ENCODE measurements around the gene UBALD1.
"Not testable (repeated sequence)": the region's sequence is repeated elsewhere in the genome, so short reads cannot be mapped to it uniquely, and the experiment has no call there.

UBALD1 gene

DNA sequence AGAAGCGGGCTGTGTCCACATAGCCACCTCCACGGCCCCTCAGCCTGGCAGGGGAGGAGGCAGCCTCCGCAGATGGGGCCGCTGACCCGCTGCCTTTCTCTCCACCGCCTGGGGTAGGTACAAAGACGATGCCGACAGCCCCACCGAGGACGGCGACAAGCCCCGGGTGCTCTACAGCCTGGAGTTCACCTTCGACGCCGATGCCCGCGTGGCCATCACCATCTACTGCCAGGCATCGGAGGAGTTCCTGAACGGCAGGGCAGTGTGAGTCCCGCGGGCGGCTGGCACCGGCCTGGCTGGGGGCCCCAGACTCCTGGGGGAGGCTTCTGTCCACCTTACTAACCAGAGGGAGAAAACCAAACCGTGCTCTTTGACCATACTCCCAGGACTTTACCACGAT lies 37.9 kb upstream of the UBALD1 start:
- no peaks in the 10 kb centered on the region for H3K27me3 Mint-ChIP-seq
- H3K27ac Mint-ChIP-seq: no peak overlapping the region

GRCh38 chr16:4651827-4652226 lies 37.1 kb upstream of the UBALD1 start:
- DNase-seq: peak; percentile 71
- peak overlapping the region; percentile 62 for H3K27ac Mint-ChIP-seq
- H3K4me3 Mint-ChIP-seq: peak overlapping the region; percentile 70 to 72
- peaks cover 28 to 44% of the 10 kb centered on the region in 2 donors for H3K4me1 Mint-ChIP-seq
- H3K9me3 Mint-ChIP-seq: no peaks in the 10 kb centered on the region
- H3K27me3 Mint-ChIP-seq: no peaks in the 10 kb centered on the region
- peak; percentile 85 to 87 for ATAC-seq (replicated peaks)
- peaks cover 48 to 67% of the 10 kb centered on the region in 2 donors for H3K36me3 Mint-ChIP-seq

More for the DNA sequence above, 37.9 kb upstream of the UBALD1 start:
- Mint-ChIP-seq H3K9me3 (no peaks in the 10 kb centered on the region), H3K36me3 (peaks cover 48 to 70% of the 10 kb centered on the region in 2 donors), H3K4me3 (peak overlapping the region in 1 of 2 donors; percentile 70), H3K4me1 (peaks cover 28 to 44% of the 10 kb centered on the region in 2 donors)
- no peak for ATAC-seq (replicated peaks)
- no peak for DNase-seq

DNA sequence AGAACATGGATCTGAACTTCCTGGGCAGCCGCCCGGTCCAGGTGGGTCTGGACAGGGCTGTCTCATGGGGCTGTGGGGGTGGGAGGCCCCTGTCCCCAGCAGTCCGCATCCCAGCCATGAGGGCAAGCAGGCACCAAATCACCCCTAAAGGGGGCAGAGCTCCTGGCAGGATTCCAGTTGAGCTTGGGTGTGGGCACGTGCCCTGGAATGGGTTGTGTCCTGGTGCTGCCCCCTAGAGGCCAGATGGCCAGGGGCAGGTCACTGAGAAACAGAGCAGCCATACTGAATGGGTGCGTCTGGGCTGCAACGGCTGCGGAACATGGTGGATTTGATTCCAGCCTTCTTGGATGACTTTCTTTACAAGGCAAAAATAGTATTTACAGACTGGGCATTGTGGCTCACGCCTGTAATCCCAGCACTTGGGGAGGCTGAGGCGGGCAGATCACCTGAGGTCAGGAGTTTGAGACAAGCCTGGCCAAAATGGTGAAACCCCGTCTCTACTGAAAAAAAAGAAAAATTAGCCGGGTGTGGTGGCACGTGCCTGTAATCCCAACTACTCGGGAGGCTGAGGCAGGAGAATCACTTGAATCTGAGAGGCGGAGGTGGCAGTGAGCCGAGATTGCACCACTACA lies 35.9 kb upstream of the UBALD1 start:
- H3K27me3 Mint-ChIP-seq, H3K9me3 Mint-ChIP-seq: not testable (repeated sequence)
- Mint-ChIP-seq H3K4me1 (peaks cover 30 to 44% of the 10 kb centered on the region in 2 donors), H3K27ac (peak overlapping the region; percentile 81), H3K36me3 (peaks cover 42 to 60% of the 10 kb centered on the region in 2 donors), H3K4me3 (peak overlapping the region; percentile 50 to 56)
- peak; percentile 35 for DNase-seq
- peak; percentile 33 to 44 for ATAC-seq (replicated peaks)

DNA sequence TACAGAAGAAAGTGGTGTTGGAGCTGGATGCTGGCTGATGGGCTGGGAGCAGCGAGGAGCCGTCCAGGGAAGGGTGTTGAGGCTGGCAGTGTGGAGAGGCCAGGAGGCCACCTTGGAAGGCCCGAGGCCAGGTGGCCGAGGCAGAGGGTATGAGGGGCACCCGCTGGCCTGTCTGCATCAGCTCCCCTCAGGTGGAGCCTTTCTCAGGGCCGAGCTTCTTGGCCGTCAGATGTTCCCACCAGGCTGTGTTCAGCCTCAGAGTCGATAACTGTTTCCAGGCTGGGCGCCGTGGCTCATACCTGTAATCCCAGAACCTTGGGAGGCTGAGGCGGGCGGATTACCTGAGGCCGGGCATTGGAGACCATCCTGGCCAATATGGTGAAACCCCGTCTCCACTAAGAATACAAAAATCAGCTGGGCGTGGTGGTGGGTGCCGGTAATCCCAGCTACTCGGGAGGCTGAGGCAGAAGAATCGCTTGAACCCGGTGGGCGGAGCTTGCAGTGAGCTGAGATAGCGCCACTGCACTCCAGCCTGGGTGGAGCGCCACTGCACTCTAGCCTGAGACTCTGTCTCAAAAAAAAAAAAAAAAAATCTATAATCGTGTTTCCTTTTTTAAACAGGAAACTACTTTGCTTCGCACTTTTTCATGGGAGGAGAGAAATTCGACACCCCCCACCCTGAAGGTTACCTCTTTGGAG lies 35.2 kb upstream of the UBALD1 start:
- peaks cover 47 to 61% of the 10 kb centered on the region in 2 donors for H3K36me3 Mint-ChIP-seq
- DNase-seq (no peak), ATAC-seq (replicated peaks) (no peak)
- H3K4me3 Mint-ChIP-seq: peak overlapping the region in 1 of 2 donors; percentile 53
- H3K27me3 Mint-ChIP-seq: no peaks in the 10 kb centered on the region
- peaks cover 34 to 44% of the 10 kb centered on the region in 2 donors for H3K4me1 Mint-ChIP-seq
- peak overlapping the region; percentile 81 for H3K27ac Mint-ChIP-seq
- H3K9me3 Mint-ChIP-seq: no peaks in the 10 kb centered on the region

DNA sequence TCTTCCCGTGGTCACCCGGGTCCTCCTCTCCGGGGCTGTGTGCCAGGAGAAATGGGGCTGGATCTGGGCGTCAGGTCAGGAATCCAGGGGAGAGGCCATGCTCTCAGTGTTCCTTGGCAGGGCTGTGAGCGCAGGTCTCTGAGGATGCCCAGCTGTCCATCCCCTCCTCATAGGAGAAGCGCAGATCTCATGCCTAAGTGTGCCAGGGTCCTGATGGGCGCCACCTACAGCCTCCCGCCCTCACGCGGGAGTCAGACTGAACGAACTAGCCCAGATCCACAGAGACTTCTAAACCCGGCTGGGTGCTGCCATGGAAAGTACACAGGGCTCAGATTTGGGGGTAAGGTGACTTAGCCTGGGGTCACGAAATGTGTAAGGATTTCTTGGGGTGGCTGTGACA lies 34.2 kb upstream of the UBALD1 start:
- H3K4me3 Mint-ChIP-seq: peak overlapping the region; percentile 45 to 48
- H3K9me3 Mint-ChIP-seq: no peaks in the 10 kb centered on the region
- H3K36me3 Mint-ChIP-seq: peaks cover 46 to 53% of the 10 kb centered on the region in 2 donors
- peaks cover 34 to 44% of the 10 kb centered on the region in 2 donors for H3K4me1 Mint-ChIP-seq
- no peak for DNase-seq
- no peak for ATAC-seq (replicated peaks)
- no peaks in the 10 kb centered on the region for H3K27me3 Mint-ChIP-seq
- peak overlapping the region; percentile 89 for H3K27ac Mint-ChIP-seq

DNA sequence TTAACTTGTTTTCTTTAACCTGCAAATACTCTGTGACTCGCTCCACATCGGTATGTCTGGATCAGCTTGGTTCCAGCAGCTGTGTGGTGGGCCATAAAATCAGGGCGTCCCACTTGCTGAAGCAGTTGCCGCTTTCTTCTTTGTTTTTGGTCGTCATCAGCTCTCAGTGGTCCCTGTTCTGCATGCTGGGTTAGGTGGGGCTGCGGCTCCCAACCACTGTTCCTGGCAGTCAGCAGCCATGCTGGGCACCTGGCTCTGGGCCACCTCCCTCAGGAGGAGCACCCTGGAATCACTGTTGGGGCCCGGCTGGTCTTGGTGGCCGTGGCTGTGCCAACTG lies 32.9 kb upstream of the UBALD1 start:
- H3K4me3 Mint-ChIP-seq: no peak overlapping the region
- no peak overlapping the region for H3K27ac Mint-ChIP-seq
- DNase-seq: no peak
- H3K36me3 Mint-ChIP-seq: peaks cover 39 to 45% of the 10 kb centered on the region in 2 donors
- no peaks in the 10 kb centered on the region for H3K27me3 Mint-ChIP-seq
- H3K9me3 Mint-ChIP-seq: no peaks in the 10 kb centered on the region
- ATAC-seq (replicated peaks): no peak
- peaks cover 32 to 37% of the 10 kb centered on the region in 2 donors for H3K4me1 Mint-ChIP-seq

GRCh38 chr16:4646773-4647643 lies 32.3 kb upstream of the UBALD1 start:
- Mint-ChIP-seq H3K4me1 (peaks cover 30 to 35% of the 10 kb centered on the region in 2 donors), H3K27me3 (no peaks in the 10 kb centered on the region), H3K9me3 (no peaks in the 10 kb centered on the region), H3K4me3 (no peak overlapping the region), H3K36me3 (peaks cover 39 to 42% of the 10 kb centered on the region in 2 donors), H3K27ac (no peak overlapping the region)
- DNase-seq (no peak), ATAC-seq (replicated peaks) (no peak)

- peaks cover 24 to 38% of the 10 kb centered on the region in 2 donors for H3K4me1 Mint-ChIP-seq
- H3K4me3 Mint-ChIP-seq: no peak overlapping the region
- peak in 1 of 2 donors; percentile 61 for ATAC-seq (replicated peaks)
- H3K9me3 Mint-ChIP-seq: no peaks in the 10 kb centered on the region
- H3K36me3 Mint-ChIP-seq: peaks cover 22 to 28% of the 10 kb centered on the region in 2 donors
- no peaks in the 10 kb centered on the region for H3K27me3 Mint-ChIP-seq
- H3K27ac Mint-ChIP-seq: no peak overlapping the region
- no peak for DNase-seq
These were observed 27.2 kb upstream of the UBALD1 start for GRCh38 chr16:4641895-4642294.

DNA sequence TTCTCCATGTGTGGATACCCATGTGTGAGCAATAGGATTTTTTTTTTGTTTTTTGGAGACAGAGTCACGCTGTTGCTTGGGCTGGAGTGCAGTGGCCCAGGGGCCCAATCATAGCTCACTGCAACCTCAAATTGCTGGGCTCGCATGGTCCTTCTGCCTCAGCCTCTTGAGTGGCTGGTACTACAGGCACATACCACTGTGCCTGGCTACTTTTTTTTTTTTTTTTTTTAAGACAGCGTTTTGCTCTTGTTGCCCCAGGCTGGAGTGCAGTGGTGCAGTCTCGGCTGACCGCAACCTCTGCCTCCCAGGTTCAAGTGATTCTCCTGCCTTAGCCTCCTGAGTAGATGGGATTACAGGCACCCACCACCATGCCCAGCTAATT lies 26.6 kb upstream of the UBALD1 start:
- no peaks in the 10 kb centered on the region for H3K27me3 Mint-ChIP-seq
- H3K9me3 Mint-ChIP-seq: no peaks in the 10 kb centered on the region
- peaks cover 22 to 30% of the 10 kb centered on the region in 2 donors for H3K36me3 Mint-ChIP-seq
- peak overlapping the region; percentile 85 for H3K27ac Mint-ChIP-seq
- ATAC-seq (replicated peaks) (peak in 1 of 2 donors; percentile 31), DNase-seq (no peak)
- peaks cover 24 to 39% of the 10 kb centered on the region in 2 donors for H3K4me1 Mint-ChIP-seq
- H3K4me3 Mint-ChIP-seq: no peak overlapping the region

DNA sequence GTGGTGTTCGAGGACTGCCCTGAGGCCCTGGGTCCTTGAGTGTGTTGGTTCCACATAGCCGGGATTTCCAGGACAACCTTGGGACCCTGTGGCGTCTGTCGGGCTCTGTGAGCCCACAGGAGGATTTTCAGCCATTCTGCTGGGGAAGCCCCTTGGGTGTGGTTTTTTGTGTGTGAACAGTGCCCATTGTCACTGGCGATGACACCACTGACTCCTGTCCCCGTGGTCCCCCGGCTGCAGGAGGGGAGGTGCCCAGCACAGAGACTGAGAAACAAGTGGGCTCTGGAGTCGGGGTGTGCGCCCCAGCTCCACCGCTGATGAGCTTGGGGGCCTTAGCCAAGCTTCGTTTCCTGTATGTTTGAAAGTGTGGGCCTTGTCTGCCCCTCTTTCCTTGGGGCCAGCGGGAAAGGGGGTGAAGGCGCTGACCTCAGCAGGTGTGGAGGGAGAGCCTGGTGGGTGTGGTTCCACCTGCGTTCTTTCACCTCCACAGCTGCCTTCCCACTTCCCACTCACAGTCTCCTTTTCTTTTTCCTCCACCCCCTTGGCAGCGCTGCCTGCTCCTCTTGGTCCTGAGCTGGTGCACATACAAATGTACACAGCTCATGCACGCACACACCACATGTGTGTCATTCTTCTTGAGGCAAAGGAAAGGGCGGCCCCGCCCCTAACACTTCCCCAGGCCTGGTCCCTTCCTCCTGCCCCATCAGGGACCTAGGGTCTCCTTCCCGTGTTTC lies 26.1 kb upstream of the UBALD1 start:
- no peak overlapping the region for H3K4me3 Mint-ChIP-seq
- no peak for DNase-seq
- ATAC-seq (replicated peaks): peak; percentile 29 to 54
- no peaks in the 10 kb centered on the region for H3K9me3 Mint-ChIP-seq
- peaks cover 25 to 33% of the 10 kb centered on the region in 2 donors for H3K36me3 Mint-ChIP-seq
- H3K27ac Mint-ChIP-seq: peak overlapping the region; percentile 85
- no peaks in the 10 kb centered on the region for H3K27me3 Mint-ChIP-seq
- H3K4me1 Mint-ChIP-seq: peaks cover 24 to 42% of the 10 kb centered on the region in 2 donors

DNA sequence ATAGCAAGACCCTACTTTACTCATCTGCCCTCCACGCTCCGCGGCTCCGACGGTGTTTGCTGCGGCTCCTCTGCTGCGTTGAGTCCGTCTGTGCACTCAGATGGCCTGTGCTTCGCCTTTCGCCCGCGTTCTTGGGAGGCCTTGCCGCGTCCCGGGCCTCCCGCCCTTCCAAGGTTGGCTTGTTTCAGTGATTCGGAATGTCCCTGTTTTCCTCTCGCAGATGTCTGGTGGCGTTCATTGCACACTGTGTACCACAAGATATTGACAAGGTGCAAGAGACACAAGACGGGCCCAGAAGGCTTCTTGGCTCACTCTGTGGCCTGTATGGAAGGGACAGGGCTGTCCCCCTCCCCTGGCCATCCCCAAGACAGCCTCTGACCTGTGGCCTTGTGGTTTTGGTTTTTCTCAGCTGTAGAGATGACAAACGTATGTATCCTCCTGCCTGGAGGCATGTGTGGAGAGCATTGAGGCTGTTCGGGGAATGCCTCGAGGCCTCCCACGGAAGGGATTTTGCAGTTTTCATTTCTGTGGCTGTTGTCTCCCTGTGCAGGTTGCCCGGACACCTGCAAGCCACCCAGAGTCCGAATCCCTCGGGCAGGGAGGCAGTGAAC lies 25.3 kb upstream of the UBALD1 start:
- Mint-ChIP-seq H3K36me3 (peaks cover 18 to 27% of the 10 kb centered on the region in 2 donors), H3K9me3 (no peaks in the 10 kb centered on the region), H3K27ac (no peak overlapping the region), H3K27me3 (no peaks in the 10 kb centered on the region), H3K4me3 (no peak overlapping the region), H3K4me1 (peaks cover 18 to 42% of the 10 kb centered on the region in 2 donors)
- no peak for DNase-seq
- ATAC-seq (replicated peaks): no peak

DNA sequence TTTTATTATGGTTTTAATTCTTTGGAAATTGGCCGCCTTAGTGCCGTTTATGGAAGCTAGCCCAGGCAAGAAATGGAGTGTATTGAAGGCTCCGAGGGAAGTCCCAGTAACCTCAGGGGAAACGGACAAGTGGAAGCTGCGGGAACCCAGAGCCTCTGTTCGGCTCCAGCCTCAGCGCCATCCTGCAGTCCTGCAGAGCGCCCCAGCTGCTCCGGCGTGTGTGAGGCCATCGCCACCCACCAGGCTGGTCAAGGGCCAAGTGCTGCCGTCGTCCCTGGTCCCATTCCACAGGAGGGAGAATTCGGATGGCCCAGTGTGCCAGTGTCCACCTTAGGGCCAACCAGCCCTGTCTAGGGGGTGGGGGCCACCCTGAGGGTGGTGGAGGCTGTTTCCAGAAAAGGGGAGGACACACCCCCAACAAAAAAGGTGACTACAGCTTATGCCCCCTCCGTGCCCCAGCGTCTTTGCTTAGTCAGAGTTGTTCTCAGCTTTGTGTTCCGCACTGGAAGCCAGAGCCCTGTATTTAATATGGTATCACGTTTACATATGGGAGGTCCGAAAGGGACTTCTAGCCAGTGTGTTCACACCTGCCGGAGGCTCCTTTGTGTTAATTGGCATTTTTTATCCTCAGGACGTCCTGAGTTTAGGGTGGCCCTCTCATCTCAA lies 22.9 kb upstream of the UBALD1 start:
- no peaks in the 10 kb centered on the region for H3K9me3 Mint-ChIP-seq
- ATAC-seq (replicated peaks) (no peak), DNase-seq (no peak)
- no peak overlapping the region for H3K27ac Mint-ChIP-seq
- no peaks in the 10 kb centered on the region for H3K27me3 Mint-ChIP-seq
- H3K36me3 Mint-ChIP-seq: peaks cover 20 to 35% of the 10 kb centered on the region in 2 donors
- H3K4me3 Mint-ChIP-seq: no peak overlapping the region
- peaks cover 21 to 48% of the 10 kb centered on the region in 2 donors for H3K4me1 Mint-ChIP-seq

DNA sequence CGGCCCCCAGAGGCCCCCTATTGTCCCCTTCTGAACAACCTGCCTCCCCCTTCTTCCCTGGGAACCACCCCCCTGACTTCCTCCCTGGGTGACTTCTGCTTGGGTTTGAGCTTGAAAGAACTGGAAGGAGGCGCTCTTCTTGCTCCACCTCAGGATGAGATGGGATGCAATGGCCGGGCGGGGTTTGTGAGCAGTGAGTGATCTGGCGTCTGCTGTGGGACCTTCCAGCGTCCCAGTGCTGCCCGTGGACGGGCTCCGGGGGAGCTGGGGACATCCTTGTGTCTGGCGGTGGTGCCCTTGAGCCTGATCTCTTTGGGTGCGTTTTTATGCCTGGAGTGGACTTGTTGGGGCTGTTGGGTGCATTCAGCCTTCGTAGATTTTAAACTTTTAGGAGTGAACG lies 21.5 kb upstream of the UBALD1 start:
- Mint-ChIP-seq H3K9me3 (no peaks in the 10 kb centered on the region), H3K4me3 (no peak overlapping the region), H3K4me1 (peaks cover 18 to 35% of the 10 kb centered on the region in 2 donors), H3K36me3 (peaks cover 22 to 39% of the 10 kb centered on the region in 2 donors), H3K27ac (peak overlapping the region; percentile 32), H3K27me3 (no peaks in the 10 kb centered on the region)
- ATAC-seq (replicated peaks) (no peak), DNase-seq (no peak)
